ENCODE measurements around the gene AKR1D1.
"Not testable (repeated sequence)": the region's sequence is repeated elsewhere in the genome, so short reads cannot be mapped to it uniquely, and the experiment has no call there.

AKR1D1 gene

GRCh38 chr7:138032186-138032585 lies 44.1 kb upstream of the AKR1D1 start:
- DNase-seq (ENCODE audit: low read depth), result no peak
- no peak for TF ChIP-seq CTCF (IDR thresholded peaks at IDR 0.05; ENCODE audit: low read depth, low read length)
- H3K4me3 ChIP-seq (ENCODE audit: low read depth, low read length), result no peak overlapping the region

- H3K4me3 ChIP-seq (ENCODE audit: low read depth, low read length), result no peak overlapping the region
- TF ChIP-seq POLR2A (IDR thresholded peaks at IDR 0.05; ENCODE audit: extremely low read depth, insufficient read length), result no peak
- TF ChIP-seq MYC (IDR thresholded peaks at IDR 0.05; ENCODE audit: low read depth, low read length), result no peak
- TF ChIP-seq CTCF (IDR thresholded peaks at IDR 0.05; ENCODE audit: low read depth, low read length), result no peak
- no peak for DNase-seq (ENCODE audit: low read depth)
Observed at GRCh38 chr7:138032770-138033169, 43.5 kb upstream of the AKR1D1 start.

- no peak overlapping the region for H3K4me3 ChIP-seq (ENCODE audit: low read depth, low read length)
- TF ChIP-seq POLR2A (IDR thresholded peaks at IDR 0.05; ENCODE audit: extremely low read depth, insufficient read length), result no peak
- no peak for DNase-seq (ENCODE audit: low read depth)
Observed at GRCh38 chr7:138033241-138033640, 43.0 kb upstream of the AKR1D1 start.

GRCh38 chr7:138036135-138036534 lies 40.1 kb upstream of the AKR1D1 start:
- no peak for TF ChIP-seq POLR2A (IDR thresholded peaks at IDR 0.05; ENCODE audit: extremely low read depth, insufficient read length)
- TF ChIP-seq MAX (IDR thresholded peaks at IDR 0.05; ENCODE audit: low read depth, low read length), result no peak
- no peak for TF ChIP-seq MYC (IDR thresholded peaks at IDR 0.05; ENCODE audit: low read depth, low read length)
- no peak for TF ChIP-seq CTCF (IDR thresholded peaks at IDR 0.05; ENCODE audit: low read depth, low read length)
- DNase-seq (ENCODE audit: low read depth), result no peak
- H3K4me3 ChIP-seq (ENCODE audit: low read depth, low read length), result no peak overlapping the region

- H3K4me3 ChIP-seq (ENCODE audit: low read depth, low read length); DNase-seq (ENCODE audit: low read depth): not testable (repeated sequence)
Observed at GRCh38 chr7:138040063-138040462, 36.2 kb upstream of the AKR1D1 start.

- TF ChIP-seq CTCF (IDR thresholded peaks at IDR 0.05; ENCODE audit: low read depth, low read length) (no peak), MYC (IDR thresholded peaks at IDR 0.05; ENCODE audit: low read depth, low read length) (no peak)
- no peak for DNase-seq (ENCODE audit: low read depth)
- H3K4me3 ChIP-seq (ENCODE audit: low read depth, low read length), result no peak overlapping the region
Observed at GRCh38 chr7:138044897-138045296, 31.4 kb upstream of the AKR1D1 start.

GRCh38 chr7:138047907-138048306 lies 28.4 kb upstream of the AKR1D1 start:
- no peak for DNase-seq (ENCODE audit: low read depth)
- H3K4me3 ChIP-seq (ENCODE audit: low read depth, low read length), result no peak overlapping the region
- TF ChIP-seq POLR2A (IDR thresholded peaks at IDR 0.05; ENCODE audit: extremely low read depth, insufficient read length) (no peak), MAX (IDR thresholded peaks at IDR 0.05; ENCODE audit: low read depth, low read length) (no peak), CTCF (IDR thresholded peaks at IDR 0.05; ENCODE audit: low read depth, low read length) (no peak), MYC (IDR thresholded peaks at IDR 0.05; ENCODE audit: low read depth, low read length) (no peak)
